Liver (tissue), 3 donors: ENCODE results near the gene CRK.

Experiments used
- EGR1 ChIP-seq, 2 donors: IDR thresholded peaks; 2 replicates each; pipeline ENCODE4 v1.6.1; 2016 to 2018; ENCODE audit warnings: antibody characterized with exemption in 2 of 2, low read depth in 2 of 2
- RAD21 ChIP-seq, 2 donors: IDR thresholded peaks; 2 replicates each; pipeline ENCODE4 v1.6.1; 2016; ENCODE audit warnings: antibody characterized with exemption in 2 of 2, mild to moderate bottlenecking in 2 of 2
- SP1 ChIP-seq: IDR thresholded peaks from 2 replicates; pipeline ENCODE4 v1.6.1; 2018; ENCODE audit warnings: antibody characterized with exemption, mild to moderate bottlenecking
- TAF1 ChIP-seq: conservative IDR thresholded peaks from 2 replicates; pipeline ENCODE4 v1.6.1; 2016; ENCODE audit warnings: antibody characterized with exemption, mild to moderate bottlenecking
- YY1 ChIP-seq: IDR thresholded peaks from 2 replicates; pipeline ENCODE4 v1.6.1; 2016; ENCODE audit warnings: antibody characterized with exemption, mild to moderate bottlenecking
- TF ChIP-seq, protein P1 (sequence below): fragments of 150-350 bp; IDR thresholded peaks from 2 replicates; pipeline ENCODE4 v1.5.1; 2017; ENCODE audit warnings: improper control_type of control experiment, low read depth, low read length; ENCODE audit not compliant: missing input control
- TF ChIP-seq, protein P2 (sequence below): IDR thresholded peaks from 2 replicates; pipeline ENCODE4 v1.6.1; 2016; ENCODE audit warnings: antibody characterized with exemption
- TF ChIP-seq, protein P3 (sequence below): IDR thresholded peaks from 2 replicates; pipeline ENCODE4 v1.6.1; 2016; ENCODE audit warnings: antibody characterized with exemption
- TF ChIP-seq, protein P4 (sequence below): IDR thresholded peaks from 2 replicates; pipeline ENCODE4 v1.6.1; 2016; ENCODE audit warnings: antibody characterized with exemption
- donor health status: healthy.
- donor health status: healthy.

DNA sequence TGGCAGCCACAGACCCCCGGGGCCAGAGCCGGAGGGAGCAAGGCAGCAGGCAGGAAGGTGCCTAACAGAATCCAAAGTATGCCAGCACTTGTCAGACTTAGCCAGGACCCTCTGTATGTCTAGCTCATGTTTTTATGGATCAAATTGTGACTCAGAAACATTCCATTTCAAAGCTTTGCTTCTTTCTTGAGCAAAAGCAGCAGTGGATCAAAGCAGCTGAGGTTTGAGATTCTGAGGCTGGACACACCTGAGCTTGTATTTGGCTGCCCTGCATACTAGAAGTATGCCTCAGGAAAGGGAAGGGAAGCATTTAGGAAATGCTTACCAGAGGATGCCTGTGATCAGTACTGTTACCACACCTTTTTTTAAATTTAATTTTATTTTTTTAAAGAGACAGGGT, 42.2 kb upstream of the CRK start:
- TF ChIP-seq, protein P1, sequence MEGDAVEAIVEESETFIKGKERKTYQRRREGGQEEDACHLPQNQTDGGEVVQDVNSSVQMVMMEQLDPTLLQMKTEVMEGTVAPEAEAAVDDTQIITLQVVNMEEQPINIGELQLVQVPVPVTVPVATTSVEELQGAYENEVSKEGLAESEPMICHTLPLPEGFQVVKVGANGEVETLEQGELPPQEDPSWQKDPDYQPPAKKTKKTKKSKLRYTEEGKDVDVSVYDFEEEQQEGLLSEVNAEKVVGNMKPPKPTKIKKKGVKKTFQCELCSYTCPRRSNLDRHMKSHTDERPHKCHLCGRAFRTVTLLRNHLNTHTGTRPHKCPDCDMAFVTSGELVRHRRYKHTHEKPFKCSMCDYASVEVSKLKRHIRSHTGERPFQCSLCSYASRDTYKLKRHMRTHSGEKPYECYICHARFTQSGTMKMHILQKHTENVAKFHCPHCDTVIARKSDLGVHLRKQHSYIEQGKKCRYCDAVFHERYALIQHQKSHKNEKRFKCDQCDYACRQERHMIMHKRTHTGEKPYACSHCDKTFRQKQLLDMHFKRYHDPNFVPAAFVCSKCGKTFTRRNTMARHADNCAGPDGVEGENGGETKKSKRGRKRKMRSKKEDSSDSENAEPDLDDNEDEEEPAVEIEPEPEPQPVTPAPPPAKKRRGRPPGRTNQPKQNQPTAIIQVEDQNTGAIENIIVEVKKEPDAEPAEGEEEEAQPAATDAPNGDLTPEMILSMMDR: no peak
- TF ChIP-seq RAD21 (IDR thresholded peaks at IDR 0.05): no peak
- no peak for TF ChIP-seq EGR1 (IDR thresholded peaks at IDR 0.05; ENCODE audit: low read depth in 2 of 2)
- TF ChIP-seq, protein P2, sequence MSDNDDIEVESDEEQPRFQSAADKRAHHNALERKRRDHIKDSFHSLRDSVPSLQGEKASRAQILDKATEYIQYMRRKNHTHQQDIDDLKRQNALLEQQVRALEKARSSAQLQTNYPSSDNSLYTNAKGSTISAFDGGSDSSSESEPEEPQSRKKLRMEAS: no peak
- TF ChIP-seq YY1: no peak
- TF ChIP-seq TAF1: no peak
- TF ChIP-seq SP1: no peak
- TF ChIP-seq, protein P3, sequence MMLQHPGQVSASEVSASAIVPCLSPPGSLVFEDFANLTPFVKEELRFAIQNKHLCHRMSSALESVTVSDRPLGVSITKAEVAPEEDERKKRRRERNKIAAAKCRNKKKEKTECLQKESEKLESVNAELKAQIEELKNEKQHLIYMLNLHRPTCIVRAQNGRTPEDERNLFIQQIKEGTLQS: no peak
- TF ChIP-seq, protein P4, sequence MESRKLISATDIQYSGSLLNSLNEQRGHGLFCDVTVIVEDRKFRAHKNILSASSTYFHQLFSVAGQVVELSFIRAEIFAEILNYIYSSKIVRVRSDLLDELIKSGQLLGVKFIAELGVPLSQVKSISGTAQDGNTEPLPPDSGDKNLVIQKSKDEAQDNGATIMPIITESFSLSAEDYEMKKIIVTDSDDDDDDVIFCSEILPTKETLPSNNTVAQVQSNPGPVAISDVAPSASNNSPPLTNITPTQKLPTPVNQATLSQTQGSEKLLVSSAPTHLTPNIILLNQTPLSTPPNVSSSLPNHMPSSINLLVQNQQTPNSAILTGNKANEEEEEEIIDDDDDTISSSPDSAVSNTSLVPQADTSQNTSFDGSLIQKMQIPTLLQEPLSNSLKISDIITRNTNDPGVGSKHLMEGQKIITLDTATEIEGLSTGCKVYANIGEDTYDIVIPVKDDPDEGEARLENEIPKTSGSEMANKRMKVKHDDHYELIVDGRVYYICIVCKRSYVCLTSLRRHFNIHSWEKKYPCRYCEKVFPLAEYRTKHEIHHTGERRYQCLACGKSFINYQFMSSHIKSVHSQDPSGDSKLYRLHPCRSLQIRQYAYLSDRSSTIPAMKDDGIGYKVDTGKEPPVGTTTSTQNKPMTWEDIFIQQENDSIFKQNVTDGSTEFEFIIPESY: no peak
